ENCODE measurements around the gene OTUB2.

- TF ChIP-seq, protein P1, sequence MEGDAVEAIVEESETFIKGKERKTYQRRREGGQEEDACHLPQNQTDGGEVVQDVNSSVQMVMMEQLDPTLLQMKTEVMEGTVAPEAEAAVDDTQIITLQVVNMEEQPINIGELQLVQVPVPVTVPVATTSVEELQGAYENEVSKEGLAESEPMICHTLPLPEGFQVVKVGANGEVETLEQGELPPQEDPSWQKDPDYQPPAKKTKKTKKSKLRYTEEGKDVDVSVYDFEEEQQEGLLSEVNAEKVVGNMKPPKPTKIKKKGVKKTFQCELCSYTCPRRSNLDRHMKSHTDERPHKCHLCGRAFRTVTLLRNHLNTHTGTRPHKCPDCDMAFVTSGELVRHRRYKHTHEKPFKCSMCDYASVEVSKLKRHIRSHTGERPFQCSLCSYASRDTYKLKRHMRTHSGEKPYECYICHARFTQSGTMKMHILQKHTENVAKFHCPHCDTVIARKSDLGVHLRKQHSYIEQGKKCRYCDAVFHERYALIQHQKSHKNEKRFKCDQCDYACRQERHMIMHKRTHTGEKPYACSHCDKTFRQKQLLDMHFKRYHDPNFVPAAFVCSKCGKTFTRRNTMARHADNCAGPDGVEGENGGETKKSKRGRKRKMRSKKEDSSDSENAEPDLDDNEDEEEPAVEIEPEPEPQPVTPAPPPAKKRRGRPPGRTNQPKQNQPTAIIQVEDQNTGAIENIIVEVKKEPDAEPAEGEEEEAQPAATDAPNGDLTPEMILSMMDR (IDR thresholded peaks at IDR 0.05) = no peak
- no peak for TF ChIP-seq EZH2 (IDR thresholded peaks at IDR 0.05)
Observed at GRCh38 chr14:94001016-94001415, 25.1 kb upstream of the OTUB2 start.
